NB4 (cell line): ENCODE results near the gene OR51B5.

ENCODE experiments used
- DNase-seq: peaks from one replicate; pipeline ENCODE4 v3.0.0; 2010; ENCODE audit warnings: low read depth
- H3K4me3 ChIP-seq: one replicate; pipeline ENCODE4 v1.5.1; 2011; ENCODE audit warnings: mild to moderate bottlenecking, low read depth, low read length, moderate library complexity
- CTCF ChIP-seq: IDR thresholded peaks from one replicate; pipeline ENCODE4 v1.5.1; 2012; ENCODE audit warnings: low read depth, low read length
- MAX ChIP-seq: IDR thresholded peaks from 2 replicates; pipeline ENCODE4 v1.6.1; 2011; ENCODE audit warnings: low read depth, low read length
- MYC ChIP-seq: IDR thresholded peaks from 2 replicates; pipeline ENCODE4 v1.6.1; 2011; ENCODE audit warnings: low read depth, low read length
- POLR2A ChIP-seq: IDR thresholded peaks from 2 replicates; pipeline ENCODE4 v1.6.1; 2011; ENCODE audit warnings: mild to moderate bottlenecking; ENCODE audit not compliant: insufficient read length; ENCODE audit errors: extremely low read depth

Gene OR51B5

GRCh38 chr11:5343474-5344335, at the start of gene OR51B5:
Gene OR51B5, minus strand, starts transcription at chr11:5343524. Its CDS starts 0 bp downstream, at chr11:5343524.
- no peak for DNase-seq
- no peak within 1 kb of the TSS for H3K4me3 ChIP-seq
- no peak for TF ChIP-seq MYC
- TF ChIP-seq MAX: no peak
- TF ChIP-seq POLR2A: no peak
- no peak for TF ChIP-seq CTCF

GRCh38 chr11:5390210-5390609, 46.9 kb upstream of the OR51B5 start:
- H3K4me3 ChIP-seq: no peak overlapping the region
- no peak for TF ChIP-seq POLR2A
- no peak for TF ChIP-seq CTCF
- TF ChIP-seq MYC: no peak
- no peak for DNase-seq

GRCh38 chr11:5384335-5384734, 41.0 kb upstream of the OR51B5 start:
- H3K4me3 ChIP-seq: no peak overlapping the region
- TF ChIP-seq MYC (no peak), MAX (no peak)
- DNase-seq: no peak

GRCh38 chr11:5383576-5383975, 40.3 kb upstream of the OR51B5 start, which contains the start of gene OR51M1:
Gene OR51M1, plus strand, starts transcription at chr11:5383812. Its CDS starts 5,587 bp downstream, at chr11:5389399.
- TF ChIP-seq MYC (no peak), POLR2A (no peak), CTCF (no peak), MAX (no peak)
- no peak within 1 kb of the TSS for H3K4me3 ChIP-seq
- DNase-seq: no peak

- peak; percentile 59 for DNase-seq
- H3K4me3 ChIP-seq: no peak overlapping the region
- TF ChIP-seq CTCF: peak; percentile 66
- no peak for TF ChIP-seq MYC
Observed at GRCh38 chr11:5380740-5381342, 37.5 kb upstream of the OR51B5 start.

- no peak for TF ChIP-seq POLR2A
- TF ChIP-seq MYC: no peak
- TF ChIP-seq MAX: no peak
- TF ChIP-seq CTCF: no peak
- DNase-seq: peak; percentile 16
- no peak overlapping the region for H3K4me3 ChIP-seq
Observed at GRCh38 chr11:5369789-5370188, 26.5 kb upstream of the OR51B5 start.
